B cell (primary cell): Measurements from ENCODE around the gene NELL2. TPM values are rescaled to one million over a fixed set of nuclear protein-coding genes. Genes with fewer than 3 reads are reported as not detected.

Experiments
- ATAC-seq: fragments of 200-7000 bp; cut with Tn5 transposase; one replicate; pipeline ENCODE4 v1.10.0; 2021; ENCODE audit warnings: low read depth, mild to moderate bottlenecking, moderate number of reproducible peaks, moderate library complexity
- CTCF ChIA-PET: fragments of 350-600 bp; sonication (Branson Sonifier 250); formaldehyde crosslinking; loops from one replicate; lab custom pipeline; 2021; ENCODE audit warnings: antibody characterized with exemption, inconsistent platforms; lab: Charles Lee
- POLR2A ChIA-PET: fragments of 350-600 bp; sonication (Branson Sonifier 250); formaldehyde crosslinking; loops from one replicate; lab custom pipeline; 2021; ENCODE audit warnings: antibody characterized with exemption; lab: Charles Lee
- DNase-seq: peaks from one replicate; pipeline ENCODE4 v3.0.0; 2013
- H2AFZ ChIP-seq: 2 replicates; pipeline ENCODE4 v1.6.1; 2012; ENCODE audit warnings: mild to moderate bottlenecking, low read depth, low read length; ENCODE audit not compliant: insufficient read depth, poor library complexity, severe bottlenecking
- H3K27ac ChIP-seq, 2 donors: 1 replicate in 1 of 2; 2 replicates in 1 of 2; pipeline ENCODE4 v1.5.1; 2012 to 2013; ENCODE audit warnings: low read length in 2 of 2, mild to moderate bottlenecking in 2 of 2, moderate library complexity in 1 of 2
- H3K27me3 ChIP-seq, 4 experiments: fragments of 200-600 bp in 1 of 4; sonication (generic) in 1 of 4; replicated peaks in 1 of 4; 1 replicate in 2 of 4; 2 replicates in 2 of 4; pipeline versions ENCODE4 v1.6.1 to v1.7.0; 2013 to 2016; ENCODE audit warnings: low read length in 3 of 4, mild to moderate bottlenecking in 2 of 4, mixed read lengths in 1 of 4, moderate library complexity in 1 of 4; ENCODE audit not compliant: insufficient read depth in 4 of 4, control insufficient read depth in 3 of 4; ENCODE audit errors: control extremely low read depth in 1 of 4
- H3K36me3 ChIP-seq, 2 experiments: replicated peaks in 1 of 2; 1 replicate in 1 of 2; 2 replicates in 1 of 2; pipeline versions ENCODE4 v1.6.1 to v1.7.1; 2013; ENCODE audit warnings: low read length in 1 of 2; ENCODE audit not compliant: insufficient read depth in 2 of 2, control insufficient read depth in 1 of 2; ENCODE audit errors: control extremely low read depth in 1 of 2, extremely low read depth in 1 of 2
- H3K4me1 ChIP-seq, 2 donors: fragments of 200-600 bp in 1 of 2; sonication (generic) in 1 of 2; 1 replicate in 1 of 2; 2 replicates in 1 of 2; pipeline versions ENCODE4 v1.5.1 to v1.6.1; 2013 to 2017; ENCODE audit warnings: low read length in 2 of 2; ENCODE audit not compliant: control insufficient read depth in 2 of 2, insufficient read depth in 2 of 2
- H3K4me2 ChIP-seq: replicated peaks from 2 replicates; pipeline ENCODE3; 2012; ENCODE audit warnings: mild to moderate bottlenecking, low read depth, low read length; ENCODE audit not compliant: poor library complexity, severe bottlenecking
- H3K4me3 ChIP-seq, 5 experiments: fragments of 200-600 bp in 1 of 5; sonication (generic) in 1 of 5; 1 replicate in 3 of 5; 2 replicates in 2 of 5; pipeline versions ENCODE4 v1.5.1 to v1.7.0; 2011 to 2016; ENCODE audit warnings: low read length in 4 of 5, mild to moderate bottlenecking in 4 of 5, low read depth in 2 of 5, control low read depth in 1 of 5, moderate library complexity in 1 of 5; ENCODE audit not compliant: insufficient read depth in 1 of 5; ENCODE audit errors: control extremely low read depth in 1 of 5, extremely low read depth in 1 of 5
- H3K79me2 ChIP-seq: fragments of 200-600 bp; sonication (generic); one replicate; pipeline ENCODE4 v1.6.0; 2016; ENCODE audit warnings: low read length; ENCODE audit not compliant: control insufficient read depth, insufficient read depth
- H3K9ac ChIP-seq: fragments of 200-600 bp; sonication (generic); 2 replicates; pipeline ENCODE4 v1.6.1; 2017; ENCODE audit warnings: mild to moderate bottlenecking, low read length, moderate library complexity
- H3K9me3 ChIP-seq, 3 donors: one replicate each; pipeline versions ENCODE4 v1.6.1 to v1.7.1; 2013; ENCODE audit warnings: low read length in 2 of 3; ENCODE audit not compliant: control insufficient read depth in 2 of 3, insufficient read depth in 1 of 3; ENCODE audit errors: control extremely low read depth in 1 of 3
- H4K20me1 ChIP-seq: 2 replicates; pipeline ENCODE4 v1.6.0; 2012; ENCODE audit warnings: mild to moderate bottlenecking, low read length; ENCODE audit not compliant: insufficient read depth, control insufficient read depth, poor library complexity, severe bottlenecking
- H3K27ac Mint-ChIP-seq: one replicate; pipeline ENCODE4 v1.8.0; 2021; ENCODE audit warnings: mixed read lengths
- H3K27me3 Mint-ChIP-seq: one replicate; pipeline ENCODE4 v1.8.0; 2021; ENCODE audit warnings: mixed read lengths
- H3K4me1 Mint-ChIP-seq: one replicate; pipeline ENCODE4 v1.8.0; 2021; ENCODE audit warnings: mixed read lengths
- H3K4me3 Mint-ChIP-seq: one replicate; pipeline ENCODE4 v1.8.0; 2021; ENCODE audit warnings: mixed read lengths
- H3K9me3 Mint-ChIP-seq: one replicate; pipeline ENCODE4 v1.8.0; 2022; ENCODE audit warnings: mixed read lengths; ENCODE audit not compliant: insufficient read depth
- EZH2 ChIP-seq: IDR thresholded peaks from 2 replicates; pipeline ENCODE4 v1.6.1; 2012; ENCODE audit warnings: borderline replicate concordance, low read depth, mild to moderate bottlenecking, moderate library complexity, low read length; ENCODE audit not compliant: insufficient read depth, poor library complexity, severe bottlenecking
- WGBS: methylation state at CpG from one replicate; pipeline ENCODE4 v1.1.5; 2013; ENCODE audit warnings: missing lambda C conversion rate; ENCODE audit not compliant: insufficient coverage; 5-methylcytosine and 5-hydroxymethylcytosine counted together
- intact Hi-C: fragments of 100-400 bp; cut with micrococcal nuclease; formaldehyde crosslinking; loops from one replicate; pipeline ENCODE4 v1.10.0; 2022
- polyA plus RNA-seq: library from polyadenylated mRNA; depleted of rRNA; stranded (reverse); fragments of >200 nt; gene quantifications from 2 replicates; pipeline ENCODE4 v1.2.3, GENCODE V29; 2012
- total RNA-seq, 2 donors: library from RNA; stranded (reverse); fragments of 120-200 nt in 1 of 2; gene quantifications; 1 replicate in 1 of 2; 2 replicates in 1 of 2; pipeline versions ENCODE4 v1.2.3 to v1.2.4, GENCODE V29; 2013 to 2022
- TF ChIP-seq, protein P1 (sequence below): fragments of 200-600 bp; IDR thresholded peaks from one replicate; pipeline ENCODE4 v1.8.0; 2022; ENCODE audit warnings: antibody characterized with exemption, mild to moderate bottlenecking

Gene NELL2
- total and polyA plus RNA-seq, 2 donors (not counting 1 experiment from before 2014, with no cell fraction given): 0.22 TPM; not detected in 1

DNA sequence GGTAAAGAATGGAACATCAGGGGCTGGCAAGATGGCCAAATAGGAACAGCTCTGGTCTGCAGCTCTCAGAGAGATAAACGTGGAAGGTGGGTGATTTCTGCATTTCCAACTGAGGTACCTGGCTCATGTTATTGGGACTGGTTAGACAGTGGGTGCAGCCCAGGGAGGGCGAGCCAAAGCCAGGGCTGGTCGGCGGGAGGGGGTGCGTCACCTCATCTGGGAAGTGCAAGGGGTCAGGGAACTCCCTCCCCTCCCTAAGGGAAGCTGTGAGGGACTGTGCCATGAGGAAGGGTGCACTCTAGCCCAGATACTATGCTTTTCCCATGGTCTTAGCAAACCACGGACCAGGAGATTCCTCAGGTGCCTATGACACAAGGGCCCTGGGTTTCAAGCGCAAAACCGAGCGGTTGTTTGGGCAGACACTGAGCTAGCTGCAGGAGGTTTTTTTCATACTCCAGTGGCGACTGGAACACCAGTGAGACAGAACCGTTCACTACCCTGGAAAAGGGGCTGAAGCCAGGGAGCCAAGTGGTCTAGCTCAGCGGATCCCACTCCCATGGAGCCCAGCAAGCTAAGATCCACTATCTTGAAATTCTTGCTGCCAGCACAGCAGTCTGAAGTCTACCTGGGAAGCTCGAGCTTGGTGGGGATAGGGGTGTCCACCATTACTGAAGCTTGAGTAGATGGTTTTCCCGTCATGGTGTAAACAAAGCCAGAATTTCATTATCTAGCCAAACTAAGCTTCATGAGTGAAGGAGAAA, 317.6 kb downstream of the NELL2 start:
- H3K9me3 Mint-ChIP-seq: no peaks in the 10 kb centered on the region
- no peaks in the 10 kb centered on the region for H3K27me3 Mint-ChIP-seq
- no peaks in the 10 kb centered on the region for H3K27me3 ChIP-seq
- no peak for DNase-seq
- 95% methylated on average over 9 of the region's 14 CpGs for WGBS
- H3K36me3 ChIP-seq: no peaks in the 10 kb centered on the region
- no peak overlapping the region for H3K27ac ChIP-seq
- no peak overlapping the region for H2AFZ ChIP-seq
- no peak overlapping the region for H3K9ac ChIP-seq
- TF ChIP-seq, protein P1, sequence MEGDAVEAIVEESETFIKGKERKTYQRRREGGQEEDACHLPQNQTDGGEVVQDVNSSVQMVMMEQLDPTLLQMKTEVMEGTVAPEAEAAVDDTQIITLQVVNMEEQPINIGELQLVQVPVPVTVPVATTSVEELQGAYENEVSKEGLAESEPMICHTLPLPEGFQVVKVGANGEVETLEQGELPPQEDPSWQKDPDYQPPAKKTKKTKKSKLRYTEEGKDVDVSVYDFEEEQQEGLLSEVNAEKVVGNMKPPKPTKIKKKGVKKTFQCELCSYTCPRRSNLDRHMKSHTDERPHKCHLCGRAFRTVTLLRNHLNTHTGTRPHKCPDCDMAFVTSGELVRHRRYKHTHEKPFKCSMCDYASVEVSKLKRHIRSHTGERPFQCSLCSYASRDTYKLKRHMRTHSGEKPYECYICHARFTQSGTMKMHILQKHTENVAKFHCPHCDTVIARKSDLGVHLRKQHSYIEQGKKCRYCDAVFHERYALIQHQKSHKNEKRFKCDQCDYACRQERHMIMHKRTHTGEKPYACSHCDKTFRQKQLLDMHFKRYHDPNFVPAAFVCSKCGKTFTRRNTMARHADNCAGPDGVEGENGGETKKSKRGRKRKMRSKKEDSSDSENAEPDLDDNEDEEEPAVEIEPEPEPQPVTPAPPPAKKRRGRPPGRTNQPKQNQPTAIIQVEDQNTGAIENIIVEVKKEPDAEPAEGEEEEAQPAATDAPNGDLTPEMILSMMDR: no peak
- TF ChIP-seq EZH2: no peak
- ChIA-PET POLR2A (no interaction called here), CTCF (no interaction called here)
- intact Hi-C loops: no loop called here
- no peaks in the 10 kb centered on the region for H3K4me1 ChIP-seq
- H3K27ac Mint-ChIP-seq: no peak overlapping the region
- no peak overlapping the region for H3K4me3 ChIP-seq
- ATAC-seq: no peak
- H3K9me3 ChIP-seq: peaks cover 0 to 5% (median 0%) of the 10 kb centered on the region in 3 donors
- H4K20me1 ChIP-seq: no peaks in the 10 kb centered on the region
- H3K4me1 Mint-ChIP-seq: no peaks in the 10 kb centered on the region
- no peak overlapping the region for H3K4me3 Mint-ChIP-seq
- no peak overlapping the region for H3K4me2 ChIP-seq
- no peaks in the 10 kb centered on the region for H3K79me2 ChIP-seq

DNA sequence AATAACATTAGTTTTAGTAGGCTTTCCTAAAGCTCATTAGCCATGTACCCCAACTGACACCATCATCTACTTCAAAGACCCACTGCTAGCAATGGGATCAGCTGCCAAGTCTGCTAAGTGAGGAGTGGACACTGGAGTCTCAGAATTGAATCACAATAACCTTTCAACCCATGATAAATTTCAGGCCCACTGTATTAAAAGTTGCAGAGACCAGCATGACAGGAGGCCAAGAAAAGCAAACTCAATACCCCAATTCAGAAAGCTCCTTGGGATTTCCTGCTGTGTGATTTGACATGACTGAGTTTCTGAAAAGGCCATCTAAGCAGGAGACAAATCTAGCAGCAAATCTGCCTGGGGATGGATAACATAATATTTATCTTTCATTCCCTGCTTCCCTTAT, 320.7 kb downstream of the NELL2 start:
- H4K20me1 ChIP-seq: no peaks in the 10 kb centered on the region
- ATAC-seq (no peak), DNase-seq (no peak)
- ChIA-PET CTCF (no interaction called here), POLR2A (no interaction called here)
- Mint-ChIP-seq H3K27ac (no peak overlapping the region), H3K4me1 (no peaks in the 10 kb centered on the region), H3K9me3 (no peaks in the 10 kb centered on the region), H3K27me3 (no peaks in the 10 kb centered on the region), H3K4me3 (no peak overlapping the region)
- no peaks in the 10 kb centered on the region for H3K79me2 ChIP-seq
- no peaks in the 10 kb centered on the region for H3K4me1 ChIP-seq
- H3K4me3 ChIP-seq: no peak overlapping the region
- H3K27ac ChIP-seq: no peak overlapping the region
- no peak for TF ChIP-seq EZH2
- TF ChIP-seq, protein P1: no peak
- H3K27me3 ChIP-seq: no peaks in the 10 kb centered on the region
- no peak overlapping the region for H3K4me2 ChIP-seq
- H2AFZ ChIP-seq: no peak overlapping the region
- intact Hi-C loops: no loop called here
- H3K9ac ChIP-seq: no peak overlapping the region
- H3K9me3 ChIP-seq: peaks cover 0 to 5% (median 0%) of the 10 kb centered on the region in 3 donors
- H3K36me3 ChIP-seq: no peaks in the 10 kb centered on the region
